ENCODE measurements around the gene ADORA1. TPM values are rescaled to one million over a fixed set of nuclear protein-coding genes. Genes with fewer than 3 reads are reported as not detected.

Gene ADORA1
- total RNA-seq, 1 donor from 2014 or later: 4.1 TPM

DNA sequence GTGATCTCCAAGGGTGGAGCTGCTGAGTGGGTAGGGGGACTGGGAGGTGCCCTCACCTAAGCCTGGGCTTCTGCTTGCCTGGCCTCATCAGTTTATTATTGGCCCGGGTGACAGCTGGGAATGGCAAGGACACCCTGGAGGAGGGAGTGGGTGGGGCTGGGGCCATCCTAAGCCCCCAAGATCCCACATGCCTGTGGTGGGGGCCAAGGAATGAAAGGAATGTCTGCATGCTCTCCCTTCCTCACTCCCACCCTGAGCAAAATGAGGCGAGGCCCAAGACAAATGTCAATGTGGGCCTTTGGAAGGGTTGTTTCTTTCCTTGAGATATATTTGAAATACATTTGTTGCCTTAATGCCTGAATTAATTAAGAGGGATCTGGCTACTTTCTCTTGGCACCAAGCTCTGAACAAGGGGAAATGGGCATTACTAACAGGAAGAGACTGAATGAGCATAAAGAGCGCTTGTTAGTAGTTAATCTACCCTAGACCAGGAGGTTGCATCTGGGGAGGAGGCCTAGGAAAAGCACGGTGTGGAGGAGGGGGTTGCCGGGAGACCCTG lies 78.7 kb downstream of the ADORA1 start:
- Histone ChIP-seq H3K27ac (no peak overlapping the region), H3K4me3 (no peak overlapping the region), H3K36me3 (no peaks in the 10 kb centered on the region), H3K27me3 (no peaks in the 10 kb centered on the region), H3K9me3 (no peaks in the 10 kb centered on the region), H3K4me1 (peaks cover 11% of the 10 kb centered on the region)
- TF ChIP-seq, protein P1, sequence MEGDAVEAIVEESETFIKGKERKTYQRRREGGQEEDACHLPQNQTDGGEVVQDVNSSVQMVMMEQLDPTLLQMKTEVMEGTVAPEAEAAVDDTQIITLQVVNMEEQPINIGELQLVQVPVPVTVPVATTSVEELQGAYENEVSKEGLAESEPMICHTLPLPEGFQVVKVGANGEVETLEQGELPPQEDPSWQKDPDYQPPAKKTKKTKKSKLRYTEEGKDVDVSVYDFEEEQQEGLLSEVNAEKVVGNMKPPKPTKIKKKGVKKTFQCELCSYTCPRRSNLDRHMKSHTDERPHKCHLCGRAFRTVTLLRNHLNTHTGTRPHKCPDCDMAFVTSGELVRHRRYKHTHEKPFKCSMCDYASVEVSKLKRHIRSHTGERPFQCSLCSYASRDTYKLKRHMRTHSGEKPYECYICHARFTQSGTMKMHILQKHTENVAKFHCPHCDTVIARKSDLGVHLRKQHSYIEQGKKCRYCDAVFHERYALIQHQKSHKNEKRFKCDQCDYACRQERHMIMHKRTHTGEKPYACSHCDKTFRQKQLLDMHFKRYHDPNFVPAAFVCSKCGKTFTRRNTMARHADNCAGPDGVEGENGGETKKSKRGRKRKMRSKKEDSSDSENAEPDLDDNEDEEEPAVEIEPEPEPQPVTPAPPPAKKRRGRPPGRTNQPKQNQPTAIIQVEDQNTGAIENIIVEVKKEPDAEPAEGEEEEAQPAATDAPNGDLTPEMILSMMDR (IDR thresholded peaks at IDR 0.05): no peak
- intact Hi-C loops (cut with DNase I): no loop called here
- ATAC-seq (no peak), DNase-seq (peak; percentile 23)

DNA sequence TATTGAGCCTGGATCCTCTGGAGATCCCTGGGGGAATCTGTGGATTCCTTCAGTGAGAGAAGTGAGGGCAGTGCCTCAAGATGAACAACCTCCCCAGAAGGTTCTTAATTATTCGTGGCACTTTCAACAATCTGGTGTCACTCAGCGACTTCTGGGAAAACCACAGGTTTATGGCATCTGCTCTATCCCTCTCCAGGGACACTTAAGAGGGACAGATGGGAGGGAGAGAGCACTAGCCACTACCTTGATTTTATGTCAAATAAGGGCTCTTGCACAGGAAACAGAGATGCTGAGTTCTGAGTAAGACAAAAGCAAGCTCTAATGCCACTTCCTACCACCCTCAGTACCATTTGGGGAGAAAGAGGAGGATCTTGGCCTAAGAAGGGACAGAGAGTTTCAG lies 80.2 kb downstream of the ADORA1 start:
- Histone ChIP-seq H3K9me3 (no peaks in the 10 kb centered on the region), H3K36me3 (no peaks in the 10 kb centered on the region), H3K27ac (no peak overlapping the region), H3K27me3 (no peaks in the 10 kb centered on the region), H3K4me1 (peaks cover 4% of the 10 kb centered on the region), H3K4me3 (no peak overlapping the region)
- ATAC-seq (no peak), DNase-seq (no peak)
- intact Hi-C loops (cut with DNase I): no loop called here
- TF ChIP-seq, protein P1 (IDR thresholded peaks at IDR 0.05): no peak

DNA sequence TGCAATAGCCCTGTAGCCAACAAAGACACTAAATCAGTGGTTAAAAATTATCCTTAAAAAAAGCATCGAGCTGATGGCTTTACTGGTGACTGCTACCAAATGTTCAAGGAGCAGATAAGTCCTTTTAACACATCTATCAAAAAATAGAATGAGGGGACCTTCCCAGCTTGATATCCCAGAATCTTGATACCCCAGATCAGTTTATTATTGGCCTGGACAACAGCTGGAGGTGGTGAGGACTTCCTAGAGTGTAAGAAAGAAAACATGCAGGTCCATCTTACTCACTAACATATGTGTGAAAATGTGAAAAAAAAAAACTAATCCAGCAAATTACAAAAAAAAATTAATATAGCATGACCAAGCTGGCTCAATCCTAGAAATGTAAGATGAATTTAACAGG lies 80.7 kb downstream of the ADORA1 start:
- Histone ChIP-seq H3K36me3 (no peaks in the 10 kb centered on the region), H3K27ac (no peak overlapping the region), H3K4me3 (no peak overlapping the region), H3K27me3 (no peaks in the 10 kb centered on the region), H3K4me1 (no peaks in the 10 kb centered on the region), H3K9me3 (no peaks in the 10 kb centered on the region)
- intact Hi-C loops (cut with DNase I): no loop called here
- DNase-seq (no peak), ATAC-seq (no peak)
- TF ChIP-seq, protein P1 (IDR thresholded peaks at IDR 0.05): no peak

DNA sequence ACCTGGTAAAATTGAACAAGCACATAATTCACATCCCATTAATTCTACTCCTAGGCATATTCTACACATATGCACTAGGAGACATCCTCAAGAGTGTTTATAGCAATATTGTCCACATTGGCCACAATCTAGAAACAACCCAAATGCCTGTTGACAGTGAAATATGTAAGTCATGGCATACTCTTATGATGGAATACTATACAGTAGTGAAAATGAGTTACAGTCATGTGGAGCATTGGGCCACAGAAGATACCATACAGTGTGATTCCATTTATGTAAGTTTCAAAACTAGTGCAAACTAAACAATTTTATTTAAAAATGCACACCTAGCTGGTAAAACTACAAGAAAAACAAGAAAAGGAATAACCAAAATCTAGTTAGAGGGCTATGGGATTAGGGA lies 82.8 kb downstream of the ADORA1 start:
- TF ChIP-seq, protein P1 (IDR thresholded peaks at IDR 0.05): no peak
- intact Hi-C loops (cut with DNase I): no loop called here
- ATAC-seq: no peak

DNA sequence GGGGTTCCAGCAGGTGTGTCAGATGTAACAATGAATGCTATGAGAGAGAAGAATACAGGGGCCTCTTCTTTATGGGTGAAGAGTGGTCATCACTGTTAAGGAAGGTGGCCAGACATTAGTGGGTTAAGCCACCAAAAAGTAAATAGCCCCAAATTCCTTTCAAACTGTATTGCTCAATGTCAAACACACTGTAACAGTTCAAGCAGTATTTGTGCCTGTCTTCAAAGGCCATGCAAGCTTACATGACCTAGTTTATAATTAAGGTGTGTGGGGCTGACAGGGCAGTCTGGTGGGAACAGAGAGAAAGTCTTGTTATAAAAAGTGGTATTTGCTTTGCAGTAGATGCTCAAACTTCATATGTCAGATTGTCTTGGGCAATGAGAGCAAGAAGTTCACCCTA lies 83.5 kb downstream of the ADORA1 start:
- ATAC-seq: peak; percentile 76
- no peak for DNase-seq
- intact Hi-C loops (cut with DNase I): no loop called here

More for the DNA sequence above, 82.8 kb downstream of the ADORA1 start:
- no peak for DNase-seq
- H3K36me3 ChIP-seq: no peaks in the 10 kb centered on the region
- H3K27ac ChIP-seq: no peak overlapping the region
- no peaks in the 10 kb centered on the region for H3K9me3 ChIP-seq
- H3K4me1 ChIP-seq: no peaks in the 10 kb centered on the region
- H3K4me3 ChIP-seq: no peak overlapping the region
- no peaks in the 10 kb centered on the region for H3K27me3 ChIP-seq

More for the DNA sequence above, 83.5 kb downstream of the ADORA1 start:
- no peaks in the 10 kb centered on the region for H3K9me3 ChIP-seq
- TF ChIP-seq, protein P1 (IDR thresholded peaks at IDR 0.05): no peak
- no peak overlapping the region for H3K27ac ChIP-seq
- H3K4me1 ChIP-seq: peaks cover 5% of the 10 kb centered on the region
- no peaks in the 10 kb centered on the region for H3K36me3 ChIP-seq
- no peak overlapping the region for H3K4me3 ChIP-seq
- H3K27me3 ChIP-seq: no peaks in the 10 kb centered on the region

Data from upper lobe of right lung (tissue), 1 donor.